HepG2 (cell line): ENCODE results near the gene C11orf16. TPM values are rescaled to one million over a fixed set of nuclear protein-coding genes. Genes with fewer than 3 reads are reported as not detected.

Source experiments
- ASH2L ChIP-seq: fragments of 300-600, 200-600 bp; sonication (generic); IDR thresholded peaks from 2 replicates; pipeline ENCODE4 v1.7.0; 2017; ENCODE audit warnings: low read depth, mild to moderate bottlenecking, moderate library complexity, mixed read lengths, low read length; ENCODE audit not compliant: insufficient read length
- FOXM1 ChIP-seq: sonication (generic); formaldehyde crosslinking; IDR thresholded peaks from 2 replicates; pipeline ENCODE4 v1.5.0; 2020; ENCODE audit warnings: missing genetic modification reagents
- PTBP1 ChIP-seq: fragments of 200-400 bp; formaldehyde crosslinking; IDR thresholded peaks from 2 replicates; pipeline ENCODE4 v1.6.1; 2018; ENCODE audit warnings: low read length, low read depth; ENCODE audit not compliant: poor library complexity, severe bottlenecking
- RARG ChIP-seq: sonication (generic); formaldehyde crosslinking; IDR thresholded peaks from 2 replicates; pipeline ENCODE4 v1.4.0; 2020; ENCODE audit warnings: low read depth, mild to moderate bottlenecking, missing genetic modification reagents
- SMC3 ChIP-seq: IDR thresholded peaks from 2 replicates; pipeline ENCODE4 v1.6.1; 2011; ENCODE audit warnings: low read length, improper control_type of control experiment
- XRCC5 ChIP-seq: fragments of 200-400 bp; formaldehyde crosslinking; optimal IDR thresholded peaks from 2 replicates; pipeline ENCODE3; 2017; ENCODE audit warnings: mild to moderate bottlenecking, low read length
- ZBTB21 ChIP-seq: sonication (generic); formaldehyde crosslinking; IDR thresholded peaks from 2 replicates; pipeline ENCODE4 v1.4.0; 2020; ENCODE audit warnings: missing genetic modification reagents
- ZNF207 ChIP-seq: fragments of 450-650 bp; IDR thresholded peaks from 2 replicates; pipeline ENCODE4 v1.6.1; 2016; ENCODE audit warnings: antibody characterized with exemption, borderline replicate concordance
- ZNF557 ChIP-seq: sonication (generic); formaldehyde crosslinking; IDR thresholded peaks from 2 replicates; pipeline ENCODE4 v1.4.0; 2020; ENCODE audit warnings: missing genetic modification reagents
- ZNF589 ChIP-seq: sonication (generic); formaldehyde crosslinking; conservative IDR thresholded peaks from 2 replicates; pipeline ENCODE4 v1.8.0; 2022; ENCODE audit warnings: mild to moderate bottlenecking, moderate library complexity, missing genetic modification reagents
- ZNF713 ChIP-seq: sonication (generic); formaldehyde crosslinking; IDR thresholded peaks from 2 replicates; pipeline ENCODE4 v1.4.0; 2020; ENCODE audit warnings: mild to moderate bottlenecking, missing genetic modification reagents
- ZNF75D ChIP-seq: sonication (generic); formaldehyde crosslinking; IDR thresholded peaks from 2 replicates; pipeline ENCODE4 v1.8.1; 2023; ENCODE audit warnings: missing genetic modification reagents, mild to moderate bottlenecking, borderline replicate concordance
- ZNF766 ChIP-seq: sonication (generic); formaldehyde crosslinking; IDR thresholded peaks from 2 replicates; pipeline ENCODE4 v1.5.0; 2020; ENCODE audit warnings: missing genetic modification reagents, borderline replicate concordance
- ZNF770 ChIP-seq: sonication (generic); formaldehyde crosslinking; IDR thresholded peaks from 2 replicates; pipeline ENCODE4 v1.5.0; 2020; ENCODE audit warnings: mild to moderate bottlenecking, missing genetic modification reagents
- polyA plus RNA-seq, 8 experiments: library from polyadenylated mRNA; depleted of rRNA in 3 of 8; stranded (reverse) in 7 of 8; unstranded in 1 of 8; fragments of >200 nt; fragmentation: Illumina TruSeq in 4 of 8; extraction: Trizol in 4 of 8; gene quantifications; 2 replicates each; pipeline versions ENCODE4 v1.2.1 to v1.2.3, GENCODE V29; 2011 to 2016; ENCODE audit warnings: low read depth in 4 of 8, missing spikeins in 1 of 8, mixed read lengths in 1 of 8; ENCODE audit not compliant: insufficient read depth in 1 of 8
- total RNA-seq, 5 experiments: library from RNA; depleted of rRNA; stranded (reverse); fragments of >200 nt; fragmentation: Illumina TruSeq; extraction: Trizol; gene quantifications; 2 replicates each; pipeline ENCODE4 v1.2.3, GENCODE V29; 2016; ENCODE audit warnings: low read depth in 1 of 5
- TF ChIP-seq, protein P1 (sequence below): sonication (generic); formaldehyde crosslinking; IDR thresholded peaks from 2 replicates; pipeline ENCODE4 v1.5.0; 2020; ENCODE audit warnings: mild to moderate bottlenecking, missing genetic modification reagents, moderate library complexity
- TF ChIP-seq, protein P2 (sequence below): sonication (generic); IDR thresholded peaks from 2 replicates; pipeline ENCODE4 v1.6.1; 2016; ENCODE audit warnings: low read depth, borderline replicate concordance
- TF ChIP-seq, protein P3 (sequence below): IDR thresholded peaks from 2 replicates; pipeline ENCODE4 v1.6.1; 2018; ENCODE audit warnings: missing genetic modification reagents, mild to moderate bottlenecking, missing compliant biosample characterization

C11orf16 gene
- total and polyA plus RNA-seq, 2 of the 13 experiments (the other 11 are each of a cell fraction or from before 2014, with no cell fraction given), result not detected

DNA sequence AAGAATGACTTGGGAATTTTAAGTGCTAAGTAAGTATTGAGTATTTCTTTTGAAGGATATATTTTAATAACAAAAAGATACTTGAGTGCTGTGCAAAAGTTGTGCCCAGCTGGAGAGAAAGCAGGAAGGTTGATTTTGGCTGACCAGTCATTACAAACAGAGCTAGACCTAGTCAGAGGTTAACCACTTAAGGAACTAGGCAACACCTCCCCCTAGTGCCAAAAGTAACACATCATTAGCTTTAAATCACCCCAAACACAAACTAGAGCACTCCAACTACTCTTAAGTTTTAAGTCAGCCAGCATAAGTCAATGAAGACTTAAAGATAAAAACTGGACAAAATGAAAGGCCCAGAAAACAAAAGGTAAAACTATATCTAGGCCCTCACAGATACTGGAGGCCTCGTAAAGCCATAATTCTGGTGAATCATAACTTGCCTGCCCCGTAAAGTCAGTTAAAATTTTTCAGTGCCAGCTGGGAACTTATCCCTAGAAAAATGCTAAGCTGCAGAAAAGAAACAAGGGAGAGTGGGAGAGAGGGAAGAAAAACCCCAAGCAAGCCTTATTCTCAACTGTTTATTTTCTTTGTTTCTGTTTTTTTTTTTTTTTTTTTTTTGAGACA is 26.9 kb upstream of the C11orf16 start (continued):
- no peak for TF ChIP-seq ZNF207
- no peak for TF ChIP-seq FOXM1 (CRISPR knock-in tag)
- no peak for TF ChIP-seq ZNF589 (CRISPR knock-in tag)
- TF ChIP-seq, protein P1, sequence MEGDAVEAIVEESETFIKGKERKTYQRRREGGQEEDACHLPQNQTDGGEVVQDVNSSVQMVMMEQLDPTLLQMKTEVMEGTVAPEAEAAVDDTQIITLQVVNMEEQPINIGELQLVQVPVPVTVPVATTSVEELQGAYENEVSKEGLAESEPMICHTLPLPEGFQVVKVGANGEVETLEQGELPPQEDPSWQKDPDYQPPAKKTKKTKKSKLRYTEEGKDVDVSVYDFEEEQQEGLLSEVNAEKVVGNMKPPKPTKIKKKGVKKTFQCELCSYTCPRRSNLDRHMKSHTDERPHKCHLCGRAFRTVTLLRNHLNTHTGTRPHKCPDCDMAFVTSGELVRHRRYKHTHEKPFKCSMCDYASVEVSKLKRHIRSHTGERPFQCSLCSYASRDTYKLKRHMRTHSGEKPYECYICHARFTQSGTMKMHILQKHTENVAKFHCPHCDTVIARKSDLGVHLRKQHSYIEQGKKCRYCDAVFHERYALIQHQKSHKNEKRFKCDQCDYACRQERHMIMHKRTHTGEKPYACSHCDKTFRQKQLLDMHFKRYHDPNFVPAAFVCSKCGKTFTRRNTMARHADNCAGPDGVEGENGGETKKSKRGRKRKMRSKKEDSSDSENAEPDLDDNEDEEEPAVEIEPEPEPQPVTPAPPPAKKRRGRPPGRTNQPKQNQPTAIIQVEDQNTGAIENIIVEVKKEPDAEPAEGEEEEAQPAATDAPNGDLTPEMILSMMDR (CRISPR knock-in tag), result peak; percentile 78
- TF ChIP-seq, protein P2, sequence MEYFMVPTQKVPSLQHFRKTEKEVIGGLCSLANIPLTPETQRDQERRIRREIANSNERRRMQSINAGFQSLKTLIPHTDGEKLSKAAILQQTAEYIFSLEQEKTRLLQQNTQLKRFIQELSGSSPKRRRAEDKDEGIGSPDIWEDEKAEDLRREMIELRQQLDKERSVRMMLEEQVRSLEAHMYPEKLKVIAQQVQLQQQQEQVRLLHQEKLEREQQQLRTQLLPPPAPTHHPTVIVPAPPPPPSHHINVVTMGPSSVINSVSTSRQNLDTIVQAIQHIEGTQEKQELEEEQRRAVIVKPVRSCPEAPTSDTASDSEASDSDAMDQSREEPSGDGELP, result no peak
- TF ChIP-seq ZNF713 (CRISPR knock-in tag), result no peak
- no peak for TF ChIP-seq PTBP1
- no peak for TF ChIP-seq ZNF766 (CRISPR knock-in tag)
- TF ChIP-seq, protein P3, sequence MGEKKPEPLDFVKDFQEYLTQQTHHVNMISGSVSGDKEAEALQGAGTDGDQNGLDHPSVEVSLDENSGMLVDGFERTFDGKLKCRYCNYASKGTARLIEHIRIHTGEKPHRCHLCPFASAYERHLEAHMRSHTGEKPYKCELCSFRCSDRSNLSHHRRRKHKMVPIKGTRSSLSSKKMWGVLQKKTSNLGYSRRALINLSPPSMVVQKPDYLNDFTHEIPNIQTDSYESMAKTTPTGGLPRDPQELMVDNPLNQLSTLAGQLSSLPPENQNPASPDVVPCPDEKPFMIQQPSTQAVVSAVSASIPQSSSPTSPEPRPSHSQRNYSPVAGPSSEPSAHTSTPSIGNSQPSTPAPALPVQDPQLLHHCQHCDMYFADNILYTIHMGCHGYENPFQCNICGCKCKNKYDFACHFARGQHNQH (CRISPR knock-in tag), result no peak
- TF ChIP-seq SMC3, result peak; percentile 58; the same call in 1 of the 2 replicates
- no peak for TF ChIP-seq ZNF75D (CRISPR knock-in tag)
- no peak for TF ChIP-seq ASH2L
- no peak for TF ChIP-seq ZBTB21 (CRISPR knock-in tag)
- no peak for TF ChIP-seq RARG (CRISPR knock-in tag)
- TF ChIP-seq XRCC5, result no peak
- no peak for TF ChIP-seq ZNF770 (CRISPR knock-in tag)
- TF ChIP-seq ZNF557, result no peak
